ENCODE measurements around the gene AGBL1.

AGBL1 gene

DNA sequence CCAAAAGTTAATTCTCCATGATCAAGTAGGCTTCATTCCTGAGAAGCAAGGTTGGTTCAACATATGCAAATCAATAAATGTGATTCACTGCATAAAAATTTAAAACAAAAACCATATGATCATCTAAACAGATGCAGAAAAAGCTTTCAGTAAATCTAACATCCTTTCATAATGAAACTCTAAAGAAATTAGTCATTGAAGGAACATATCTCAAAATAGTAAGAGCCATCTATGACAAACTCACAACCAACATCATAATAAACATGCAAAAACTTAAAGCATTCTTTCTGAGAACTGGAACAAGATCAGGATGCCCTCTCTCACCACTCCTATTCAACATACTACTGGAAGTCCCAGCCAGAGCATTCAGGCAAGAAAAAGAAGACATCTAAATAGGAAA, 254.1 kb downstream of the AGBL1 start (continued):
- TF ChIP-seq, protein P1, sequence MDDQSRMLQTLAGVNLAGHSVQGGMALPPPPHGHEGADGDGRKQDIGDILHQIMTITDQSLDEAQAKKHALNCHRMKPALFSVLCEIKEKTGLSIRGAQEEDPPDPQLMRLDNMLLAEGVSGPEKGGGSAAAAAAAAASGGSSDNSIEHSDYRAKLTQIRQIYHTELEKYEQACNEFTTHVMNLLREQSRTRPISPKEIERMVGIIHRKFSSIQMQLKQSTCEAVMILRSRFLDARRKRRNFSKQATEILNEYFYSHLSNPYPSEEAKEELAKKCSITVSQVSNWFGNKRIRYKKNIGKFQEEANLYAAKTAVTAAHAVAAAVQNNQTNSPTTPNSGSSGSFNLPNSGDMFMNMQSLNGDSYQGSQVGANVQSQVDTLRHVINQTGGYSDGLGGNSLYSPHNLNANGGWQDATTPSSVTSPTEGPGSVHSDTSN (CRISPR knock-in tag; IDR thresholded peaks at IDR 0.05) = no peak
- no peak for TF ChIP-seq MZF1 (tag by site-specific recombination; IDR thresholded peaks at IDR 0.05; ENCODE audit: borderline replicate concordance)
- TF ChIP-seq SP2 (tag by site-specific recombination; IDR thresholded peaks at IDR 0.05) = no peak
- TF ChIP-seq SALL2 (tag by site-specific recombination; IDR thresholded peaks at IDR 0.05; ENCODE audit: borderline replicate concordance) = no peak
- TF ChIP-seq ZNF791 (tag by site-specific recombination; IDR thresholded peaks at IDR 0.05) = no peak
- no peak for TF ChIP-seq ZNF138 (tag by site-specific recombination; IDR thresholded peaks at IDR 0.05; ENCODE audit: borderline replicate concordance)
- no peak for TF ChIP-seq ZNF274 (IDR thresholded peaks at IDR 0.05; ENCODE audit: low read length)
- TF ChIP-seq ZNF274 (tag by site-specific recombination; IDR thresholded peaks at IDR 0.05; ENCODE audit: borderline replicate concordance) = no peak

DNA sequence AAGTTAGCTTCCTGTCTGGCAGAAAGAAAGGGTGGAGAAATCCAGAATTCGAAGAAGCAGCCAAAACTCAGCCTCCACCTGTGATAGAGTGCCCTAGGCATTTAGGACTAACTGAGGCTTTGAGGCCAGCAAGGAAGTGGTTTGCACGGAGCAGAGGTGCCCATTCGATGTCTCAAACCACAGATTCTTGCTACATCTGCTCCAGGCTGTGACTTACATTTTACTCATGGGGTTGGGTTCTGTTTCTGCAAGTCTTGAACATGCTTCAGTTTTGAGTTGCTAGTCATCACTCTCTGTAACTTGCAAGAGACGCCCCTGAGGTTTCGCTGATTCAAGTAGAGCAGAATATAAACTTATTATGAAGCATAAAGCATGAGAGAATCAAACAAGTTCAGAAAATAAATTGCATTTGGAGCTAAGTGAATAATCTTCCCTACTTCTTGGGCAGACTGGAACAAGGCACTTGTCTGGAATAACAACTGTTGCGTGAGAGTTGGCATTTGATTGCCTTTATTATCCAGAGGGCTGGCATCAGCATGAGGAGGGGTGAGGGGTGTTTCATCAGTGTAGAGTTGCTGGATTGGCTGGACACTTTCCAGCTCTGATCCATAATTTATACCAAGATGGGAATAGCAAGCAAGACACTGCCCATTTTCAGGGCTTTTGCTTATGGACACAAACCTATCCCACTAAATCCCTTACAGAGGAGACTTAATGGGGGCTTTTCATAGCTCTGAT, 256.5 kb downstream of the AGBL1 start:
- no peaks in the 10 kb centered on the region for H3K36me3 ChIP-seq (ENCODE audit: control insufficient read depth in 2 of 2, insufficient read depth in 1 of 2, low read length in 2 of 2)
- no peak for TF ChIP-seq ZNF707 (tag by site-specific recombination; IDR thresholded peaks at IDR 0.05)
- TF ChIP-seq ZNF274 (IDR thresholded peaks at IDR 0.05; ENCODE audit: low read length) = no peak
- no peak for TF ChIP-seq ZNF274 (tag by site-specific recombination; IDR thresholded peaks at IDR 0.05; ENCODE audit: borderline replicate concordance)
- no peak for TF ChIP-seq ZBTB48 (tag by site-specific recombination; IDR thresholded peaks at IDR 0.05)
- TF ChIP-seq ZNF473 (tag by site-specific recombination; IDR thresholded peaks at IDR 0.05) = no peak
- TF ChIP-seq ZNF555 (tag by site-specific recombination; conservative IDR thresholded peaks at IDR 0.05) = no peak
- no peak for TF ChIP-seq ZNF132 (tag by site-specific recombination; IDR thresholded peaks at IDR 0.05; ENCODE audit: borderline replicate concordance)
- TF ChIP-seq, protein P2, sequence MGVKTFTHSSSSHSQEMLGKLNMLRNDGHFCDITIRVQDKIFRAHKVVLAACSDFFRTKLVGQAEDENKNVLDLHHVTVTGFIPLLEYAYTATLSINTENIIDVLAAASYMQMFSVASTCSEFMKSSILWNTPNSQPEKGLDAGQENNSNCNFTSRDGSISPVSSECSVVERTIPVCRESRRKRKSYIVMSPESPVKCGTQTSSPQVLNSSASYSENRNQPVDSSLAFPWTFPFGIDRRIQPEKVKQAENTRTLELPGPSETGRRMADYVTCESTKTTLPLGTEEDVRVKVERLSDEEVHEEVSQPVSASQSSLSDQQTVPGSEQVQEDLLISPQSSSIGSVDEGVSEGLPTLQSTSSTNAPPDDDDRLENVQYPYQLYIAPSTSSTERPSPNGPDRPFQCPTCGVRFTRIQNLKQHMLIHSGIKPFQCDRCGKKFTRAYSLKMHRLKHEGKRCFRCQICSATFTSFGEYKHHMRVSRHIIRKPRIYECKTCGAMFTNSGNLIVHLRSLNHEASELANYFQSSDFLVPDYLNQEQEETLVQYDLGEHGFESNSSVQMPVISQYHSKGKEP (tag by site-specific recombination; IDR thresholded peaks at IDR 0.05) = no peak
- TF ChIP-seq ZNF596 (tag by site-specific recombination; IDR thresholded peaks at IDR 0.05) = no peak
- TF ChIP-seq, protein P3, sequence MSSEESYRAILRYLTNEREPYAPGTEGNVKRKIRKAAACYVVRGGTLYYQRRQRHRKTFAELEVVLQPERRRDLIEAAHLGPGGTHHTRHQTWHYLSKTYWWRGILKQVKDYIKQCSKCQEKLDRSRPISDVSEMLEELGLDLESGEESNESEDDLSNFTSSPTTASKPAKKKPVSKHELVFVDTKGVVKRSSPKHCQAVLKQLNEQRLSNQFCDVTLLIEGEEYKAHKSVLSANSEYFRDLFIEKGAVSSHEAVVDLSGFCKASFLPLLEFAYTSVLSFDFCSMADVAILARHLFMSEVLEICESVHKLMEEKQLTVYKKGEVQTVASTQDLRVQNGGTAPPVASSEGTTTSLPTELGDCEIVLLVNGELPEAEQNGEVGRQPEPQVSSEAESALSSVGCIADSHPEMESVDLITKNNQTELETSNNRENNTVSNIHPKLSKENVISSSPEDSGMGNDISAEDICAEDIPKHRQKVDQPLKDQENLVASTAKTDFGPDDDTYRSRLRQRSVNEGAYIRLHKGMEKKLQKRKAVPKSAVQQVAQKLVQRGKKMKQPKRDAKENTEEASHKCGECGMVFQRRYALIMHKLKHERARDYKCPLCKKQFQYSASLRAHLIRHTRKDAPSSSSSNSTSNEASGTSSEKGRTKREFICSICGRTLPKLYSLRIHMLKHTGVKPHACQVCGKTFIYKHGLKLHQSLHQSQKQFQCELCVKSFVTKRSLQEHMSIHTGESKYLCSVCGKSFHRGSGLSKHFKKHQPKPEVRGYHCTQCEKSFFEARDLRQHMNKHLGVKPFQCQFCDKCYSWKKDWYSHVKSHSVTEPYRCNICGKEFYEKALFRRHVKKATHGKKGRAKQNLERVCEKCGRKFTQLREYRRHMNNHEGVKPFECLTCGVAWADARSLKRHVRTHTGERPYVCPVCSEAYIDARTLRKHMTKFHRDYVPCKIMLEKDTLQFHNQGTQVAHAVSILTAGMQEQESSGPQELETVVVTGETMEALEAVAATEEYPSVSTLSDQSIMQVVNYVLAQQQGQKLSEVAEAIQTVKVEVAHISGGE (tag by site-specific recombination; conservative IDR thresholded peaks at IDR 0.05; ENCODE audit: low read depth) = no peak
- TF ChIP-seq ZNF114 (tag by site-specific recombination; IDR thresholded peaks at IDR 0.05) = no peak
- no peak for TF ChIP-seq ZNF138 (tag by site-specific recombination; IDR thresholded peaks at IDR 0.05; ENCODE audit: borderline replicate concordance)
- POLR2A ChIA-PET = no interaction called here
- no peaks in the 10 kb centered on the region for H3K9me3 ChIP-seq (ENCODE audit: control insufficient read depth, insufficient read depth, low read depth, low read length)
- H3K4me1 ChIP-seq (ENCODE audit: control insufficient read depth, insufficient read depth, low read length) = no peaks in the 10 kb centered on the region
- CTCF ChIA-PET = no interaction called here
- H3K27ac ChIP-seq (ENCODE audit: extremely low read depth, low read depth, low read length) = no peak overlapping the region
- H3K4me3 ChIP-seq (ENCODE audit: low read depth, low read length) = no peak overlapping the region
